ENCODE measurements around the gene BBS9. TPM values are rescaled to one million over a fixed set of nuclear protein-coding genes. Genes with fewer than 3 reads are reported as not detected.

BBS9 gene
- total RNA-seq, 6 experiments from 2014 or later = 3.0 to 8.0 (median 6.6) TPM

DNA sequence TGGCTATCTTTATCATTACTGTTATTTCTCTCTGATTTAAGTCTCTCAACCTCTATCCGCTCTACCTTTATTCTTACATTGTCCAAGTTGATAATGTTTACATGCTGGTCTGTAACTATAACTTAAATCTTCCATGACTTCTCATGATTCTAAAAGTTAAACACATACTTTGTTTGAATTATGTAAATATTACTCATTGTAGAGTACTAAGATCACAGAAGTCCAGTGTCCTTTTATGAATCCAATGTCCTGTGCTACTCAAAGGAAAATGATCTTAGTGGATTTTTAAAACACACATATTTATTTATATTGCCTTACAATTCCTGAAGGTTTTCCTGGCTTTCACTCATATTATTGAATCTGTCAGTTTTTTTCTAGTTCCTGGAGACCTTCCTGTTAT is 70.9 kb downstream of the BBS9 start:
- intact Hi-C loops (cut with DNase I) = no loop called here
- Histone ChIP-seq H3K4me3 (no peak overlapping the region), H3K27me3 (no peaks in the 10 kb centered on the region), H3K36me3 (no peaks in the 10 kb centered on the region), H3K4me1 (no peaks in the 10 kb centered on the region), H3K27ac (no peak overlapping the region), H3K9me3 (no peaks in the 10 kb centered on the region)
- no peak for TF ChIP-seq POLR2A (IDR thresholded peaks at IDR 0.05)
- TF ChIP-seq, protein P1, sequence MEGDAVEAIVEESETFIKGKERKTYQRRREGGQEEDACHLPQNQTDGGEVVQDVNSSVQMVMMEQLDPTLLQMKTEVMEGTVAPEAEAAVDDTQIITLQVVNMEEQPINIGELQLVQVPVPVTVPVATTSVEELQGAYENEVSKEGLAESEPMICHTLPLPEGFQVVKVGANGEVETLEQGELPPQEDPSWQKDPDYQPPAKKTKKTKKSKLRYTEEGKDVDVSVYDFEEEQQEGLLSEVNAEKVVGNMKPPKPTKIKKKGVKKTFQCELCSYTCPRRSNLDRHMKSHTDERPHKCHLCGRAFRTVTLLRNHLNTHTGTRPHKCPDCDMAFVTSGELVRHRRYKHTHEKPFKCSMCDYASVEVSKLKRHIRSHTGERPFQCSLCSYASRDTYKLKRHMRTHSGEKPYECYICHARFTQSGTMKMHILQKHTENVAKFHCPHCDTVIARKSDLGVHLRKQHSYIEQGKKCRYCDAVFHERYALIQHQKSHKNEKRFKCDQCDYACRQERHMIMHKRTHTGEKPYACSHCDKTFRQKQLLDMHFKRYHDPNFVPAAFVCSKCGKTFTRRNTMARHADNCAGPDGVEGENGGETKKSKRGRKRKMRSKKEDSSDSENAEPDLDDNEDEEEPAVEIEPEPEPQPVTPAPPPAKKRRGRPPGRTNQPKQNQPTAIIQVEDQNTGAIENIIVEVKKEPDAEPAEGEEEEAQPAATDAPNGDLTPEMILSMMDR (IDR thresholded peaks at IDR 0.05) = no peak
- DNase-seq = no peak
- no peak for ATAC-seq
- 100% methylated on average over 1 of the region's 1 CpG for WGBS (ENCODE audit: insufficient coverage, low coverage, low lambda C conversion rate, missing lambda C conversion rate)

DNA sequence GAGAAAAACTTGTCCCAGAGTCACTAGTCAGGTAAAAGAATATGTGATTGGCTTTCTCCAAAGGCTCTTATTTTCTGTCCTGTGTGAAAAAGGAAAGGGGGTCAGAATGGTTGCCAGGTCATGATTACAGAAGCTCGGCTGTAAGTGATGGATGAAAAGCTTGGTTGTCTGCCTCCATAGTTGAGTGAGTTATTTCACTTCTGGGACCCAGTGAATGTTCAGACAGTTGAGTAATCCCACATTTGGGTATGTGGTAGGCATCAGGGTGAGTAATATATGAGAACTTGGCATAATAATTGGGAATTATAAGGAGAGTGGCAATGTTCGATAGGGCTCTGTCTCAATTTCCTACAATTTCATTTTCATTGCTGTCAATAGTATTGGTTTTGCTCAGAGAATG is 72.5 kb downstream of the BBS9 start:
- WGBS (ENCODE audit: insufficient coverage, low coverage, low lambda C conversion rate, missing lambda C conversion rate) = 100% methylated on average over 2 of the region's 2 CpGs
- H3K27me3 ChIP-seq = no peaks in the 10 kb centered on the region
- H3K4me1 ChIP-seq = no peaks in the 10 kb centered on the region
- ATAC-seq = no peak
- intact Hi-C loops (cut with DNase I) = no loop called here
- TF ChIP-seq POLR2A (IDR thresholded peaks at IDR 0.05) = no peak
- TF ChIP-seq, protein P1 (IDR thresholded peaks at IDR 0.05) = no peak
- no peak for DNase-seq
- no peaks in the 10 kb centered on the region for H3K36me3 ChIP-seq
- H3K27ac ChIP-seq = no peak overlapping the region
- H3K9me3 ChIP-seq = no peaks in the 10 kb centered on the region
- no peak overlapping the region for H3K4me3 ChIP-seq

DNA sequence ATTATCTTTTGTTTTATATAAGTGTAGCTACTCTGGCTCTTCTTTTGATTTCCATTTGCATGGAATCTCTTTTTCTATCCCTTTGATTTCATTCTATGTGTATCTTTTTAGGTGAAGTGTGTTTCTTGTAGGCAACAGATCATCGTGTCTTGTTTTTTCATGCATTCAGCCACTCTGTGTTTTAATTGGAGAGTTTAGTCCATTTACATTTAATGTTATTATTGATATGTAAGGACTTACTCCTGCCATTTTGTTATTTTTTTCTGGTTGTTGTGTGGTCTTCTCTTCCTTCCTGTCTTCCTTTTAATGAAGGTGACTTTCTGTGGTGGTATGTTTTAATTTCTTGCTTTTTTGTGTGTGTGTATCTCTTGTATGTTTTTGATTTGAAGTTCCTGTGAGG is 81.6 kb downstream of the BBS9 start:
- no peak for DNase-seq
- Histone ChIP-seq H3K27ac (no peak overlapping the region), H3K27me3 (no peaks in the 10 kb centered on the region), H3K4me1 (no peaks in the 10 kb centered on the region), H3K9me3 (no peaks in the 10 kb centered on the region), H3K4me3 (no peak overlapping the region), H3K36me3 (no peaks in the 10 kb centered on the region)
- intact Hi-C loops (cut with DNase I) = no loop called here
- no peak for ATAC-seq
- TF ChIP-seq, protein P1 (IDR thresholded peaks at IDR 0.05) = no peak
- no peak for TF ChIP-seq POLR2A (IDR thresholded peaks at IDR 0.05)
- WGBS (ENCODE audit: insufficient coverage, low coverage, low lambda C conversion rate, missing lambda C conversion rate) = 100% methylated on average over 1 of the region's 1 CpG

DNA sequence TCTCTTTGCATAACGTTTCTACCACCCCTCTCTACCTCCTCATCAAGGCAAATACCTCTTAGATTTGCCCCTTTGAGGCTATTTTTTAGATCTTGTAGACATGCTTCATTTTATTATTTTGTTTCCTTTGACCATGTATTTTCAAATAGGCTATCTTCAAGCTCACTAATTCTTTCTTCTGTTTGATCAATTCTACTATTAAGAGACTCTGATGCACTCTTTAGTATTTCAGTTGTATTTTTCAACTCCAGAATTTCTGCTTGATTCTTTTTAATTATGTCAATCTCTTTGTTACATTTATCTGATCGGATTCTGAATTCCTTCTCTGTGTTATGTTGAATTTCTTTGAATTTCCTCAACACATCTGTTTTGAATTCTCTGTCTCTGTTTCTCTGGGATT is 82.8 kb downstream of the BBS9 start:
- Histone ChIP-seq H3K4me3 (no peak overlapping the region), H3K27ac (no peak overlapping the region), H3K9me3 (no peaks in the 10 kb centered on the region), H3K4me1 (no peaks in the 10 kb centered on the region), H3K36me3 (no peaks in the 10 kb centered on the region), H3K27me3 (no peaks in the 10 kb centered on the region)
- intact Hi-C loops (cut with DNase I) = no loop called here
- DNase-seq (no peak), ATAC-seq (no peak)
- WGBS (ENCODE audit: insufficient coverage, low coverage, low lambda C conversion rate, missing lambda C conversion rate) = 76% methylated on average over 2 of the region's 2 CpGs
- TF ChIP-seq POLR2A (IDR thresholded peaks at IDR 0.05) = no peak
- TF ChIP-seq, protein P1 (IDR thresholded peaks at IDR 0.05) = no peak

DNA sequence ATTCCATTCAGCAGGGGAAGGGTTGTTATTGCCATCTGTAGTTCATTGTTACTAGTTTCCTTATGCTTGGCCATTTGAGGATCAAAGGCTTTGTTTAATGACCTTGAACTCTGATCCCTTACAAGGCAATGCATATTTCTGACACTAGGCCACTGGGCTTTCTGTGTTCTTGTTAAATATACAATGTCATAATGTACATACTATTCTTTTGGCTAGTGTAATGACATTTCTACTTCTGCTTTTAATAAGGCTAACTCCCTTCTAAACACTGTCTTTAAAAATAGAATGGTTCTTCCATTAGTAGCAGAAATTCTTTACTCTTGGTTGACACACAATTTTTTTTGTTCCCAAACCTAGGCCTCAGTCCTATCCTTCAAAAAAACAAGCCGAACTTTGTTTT is 86.6 kb downstream of the BBS9 start:
- intact Hi-C loops (cut with DNase I) = no loop called here
- no peaks in the 10 kb centered on the region for H3K9me3 ChIP-seq
- H3K4me3 ChIP-seq = no peak overlapping the region
- 86% methylated on average over 1 of the region's 1 CpG for WGBS (ENCODE audit: insufficient coverage, low coverage, low lambda C conversion rate, missing lambda C conversion rate)
- no peak for TF ChIP-seq POLR2A (IDR thresholded peaks at IDR 0.05)
- TF ChIP-seq, protein P1 (IDR thresholded peaks at IDR 0.05) = no peak
- ATAC-seq (no peak), DNase-seq (no peak)
- no peaks in the 10 kb centered on the region for H3K36me3 ChIP-seq
- no peaks in the 10 kb centered on the region for H3K4me1 ChIP-seq
- H3K27me3 ChIP-seq = no peaks in the 10 kb centered on the region
- no peak overlapping the region for H3K27ac ChIP-seq

Measured in right lobe of liver (tissue), 6 donors.